ENCODE results near the gene ICE2.

The ICE2 gene

GRCh38 chr15:60471314-60471713, 7.6 kb downstream of the ICE2 start:
- ChIA-PET POLR2A (no interaction called here), CTCF (interaction anchor here (0.7 to 1.4 kb wide), 4 partner anchors 10 to 49 kb away, joined by 3 to 4 read pairs (median 4); no protein-coding TSS in a partner anchor)
- no peak overlapping the region for H3K27ac ChIP-seq (ENCODE audit: insufficient read depth in 1 of 2, low read depth in 1 of 2, low read length in 2 of 2, poor library complexity in 1 of 2, severe bottlenecking in 2 of 2)
- no peak for DNase-seq
- H3K27me3 ChIP-seq (replicated peaks in 2 of 5; ENCODE audit: control insufficient read depth in 4 of 5, insufficient read depth in 5 of 5, low read length in 4 of 5), result no peaks in the 10 kb centered on the region
- 94% methylated on average over 3 of the region's 4 CpGs for WGBS (ENCODE audit: insufficient coverage)
- H3K4me1 ChIP-seq (ENCODE audit: control extremely low read depth in 1 of 4, control insufficient read depth in 4 of 4, insufficient read depth in 4 of 4, low read length in 3 of 4), result peaks cover 0 to 2% (median 1%) of the 10 kb centered on the region in 4 experiments
- no peak overlapping the region for H3K4me3 ChIP-seq (ENCODE audit: control insufficient read depth in 1 of 7, extremely low read depth in 1 of 7, insufficient read depth in 4 of 7, low read depth in 2 of 7, low read length in 6 of 7)
- H3K9me3 ChIP-seq (ENCODE audit: control extremely low read depth in 1 of 5, control insufficient read depth in 4 of 5, insufficient read depth in 2 of 5, low read depth in 1 of 5, low read length in 4 of 5), result no peaks in the 10 kb centered on the region
- peaks cover 18 to 43% (median 29%) of the 10 kb centered on the region in 4 experiments for H3K36me3 ChIP-seq (ENCODE audit: control insufficient read depth in 4 of 4, insufficient read depth in 4 of 4, low read length in 3 of 4)

- ChIA-PET POLR2A (no interaction called here), CTCF (interaction anchor here (1.4 kb wide), 1 partner anchor 16 kb away, joined by 4 read pairs; no protein-coding TSS in a partner anchor)
- peaks cover 0 to 2% (median 0%) of the 10 kb centered on the region in 4 experiments for H3K4me1 ChIP-seq (ENCODE audit: control extremely low read depth in 1 of 4, control insufficient read depth in 4 of 4, insufficient read depth in 4 of 4, low read length in 3 of 4)
- H3K27me3 ChIP-seq (replicated peaks in 2 of 5; ENCODE audit: control insufficient read depth in 4 of 5, insufficient read depth in 5 of 5, low read length in 4 of 5), result no peaks in the 10 kb centered on the region
- no peaks in the 10 kb centered on the region for H3K9me3 ChIP-seq (ENCODE audit: control extremely low read depth in 1 of 5, control insufficient read depth in 4 of 5, insufficient read depth in 2 of 5, low read depth in 1 of 5, low read length in 4 of 5)
- H3K27ac ChIP-seq (ENCODE audit: insufficient read depth in 1 of 2, low read depth in 1 of 2, low read length in 2 of 2, poor library complexity in 1 of 2, severe bottlenecking in 2 of 2), result peak overlapping the region in 1 of 2 experiments; percentile 14
- H3K36me3 ChIP-seq (ENCODE audit: control insufficient read depth in 4 of 4, insufficient read depth in 4 of 4, low read length in 3 of 4), result peaks cover 18 to 50% (median 34%) of the 10 kb centered on the region in 4 experiments
- no peak overlapping the region for H3K4me3 ChIP-seq (ENCODE audit: control insufficient read depth in 1 of 7, extremely low read depth in 1 of 7, insufficient read depth in 4 of 7, low read depth in 2 of 7, low read length in 6 of 7)
- peak in 2 of 3 donors; percentile 9 for DNase-seq
These were observed 8.9 kb downstream of the ICE2 start for GRCh38 chr15:60469893-60470641.

GRCh38 chr15:60464836-60465630, 13.9 kb downstream of the ICE2 start:
- Histone ChIP-seq H3K27me3 (replicated peaks in 2 of 5; ENCODE audit: control insufficient read depth in 4 of 5, insufficient read depth in 5 of 5, low read length in 4 of 5) (no peaks in the 10 kb centered on the region), H3K9me3 (ENCODE audit: control extremely low read depth in 1 of 5, control insufficient read depth in 4 of 5, insufficient read depth in 2 of 5, low read depth in 1 of 5, low read length in 4 of 5) (no peaks in the 10 kb centered on the region), H3K4me3 (ENCODE audit: control insufficient read depth in 1 of 7, extremely low read depth in 1 of 7, insufficient read depth in 4 of 7, low read depth in 2 of 7, low read length in 6 of 7) (no peak overlapping the region), H3K36me3 (ENCODE audit: control insufficient read depth in 4 of 4, insufficient read depth in 4 of 4, low read length in 3 of 4) (peaks cover 21 to 53% (median 32%) of the 10 kb centered on the region in 4 experiments), H3K27ac (ENCODE audit: insufficient read depth in 1 of 2, low read depth in 1 of 2, low read length in 2 of 2, poor library complexity in 1 of 2, severe bottlenecking in 2 of 2) (no peak overlapping the region), H3K4me1 (ENCODE audit: control extremely low read depth in 1 of 4, control insufficient read depth in 4 of 4, insufficient read depth in 4 of 4, low read length in 3 of 4) (peaks cover 0 to 2% (median 0%) of the 10 kb centered on the region in 4 experiments)
- WGBS (ENCODE audit: insufficient coverage), result 100% methylated on average over 3 of the region's 7 CpGs
- ChIA-PET POLR2A (no interaction called here), CTCF (interaction anchor here (0.7 to 1.8 kb wide), 4 partner anchors 10 to 56 kb away, joined by 3 to 5 read pairs (median 3); no protein-coding TSS in a partner anchor)
- no peak for DNase-seq

GRCh38 chr15:60462027-60462426, 16.9 kb downstream of the ICE2 start:
- ChIA-PET CTCF (no interaction called here), POLR2A (no interaction called here)
- DNase-seq, result no peak
- Histone ChIP-seq H3K4me3 (ENCODE audit: control insufficient read depth in 1 of 7, extremely low read depth in 1 of 7, insufficient read depth in 4 of 7, low read depth in 2 of 7, low read length in 6 of 7) (no peak overlapping the region), H3K4me1 (ENCODE audit: control extremely low read depth in 1 of 4, control insufficient read depth in 4 of 4, insufficient read depth in 4 of 4, low read length in 3 of 4) (peaks cover 0 to 10% (median 3%) of the 10 kb centered on the region in 4 experiments), H3K36me3 (ENCODE audit: control insufficient read depth in 4 of 4, insufficient read depth in 4 of 4, low read length in 3 of 4) (peaks cover 8 to 39% (median 22%) of the 10 kb centered on the region in 4 experiments), H3K9me3 (ENCODE audit: control extremely low read depth in 1 of 5, control insufficient read depth in 4 of 5, insufficient read depth in 2 of 5, low read depth in 1 of 5, low read length in 4 of 5) (no peaks in the 10 kb centered on the region), H3K27ac (ENCODE audit: insufficient read depth in 1 of 2, low read depth in 1 of 2, low read length in 2 of 2, poor library complexity in 1 of 2, severe bottlenecking in 2 of 2) (no peak overlapping the region), H3K27me3 (replicated peaks in 2 of 5; ENCODE audit: control insufficient read depth in 4 of 5, insufficient read depth in 5 of 5, low read length in 4 of 5) (no peaks in the 10 kb centered on the region)

GRCh38 chr15:60460931-60461330, 18.0 kb downstream of the ICE2 start:
- Histone ChIP-seq H3K4me1 (ENCODE audit: control extremely low read depth in 1 of 4, control insufficient read depth in 4 of 4, insufficient read depth in 4 of 4, low read length in 3 of 4) (peaks cover 0 to 10% (median 3%) of the 10 kb centered on the region in 4 experiments), H3K27ac (ENCODE audit: insufficient read depth in 1 of 2, low read depth in 1 of 2, low read length in 2 of 2, poor library complexity in 1 of 2, severe bottlenecking in 2 of 2) (no peak overlapping the region), H3K36me3 (ENCODE audit: control insufficient read depth in 4 of 4, insufficient read depth in 4 of 4, low read length in 3 of 4) (peaks cover 8 to 35% (median 17%) of the 10 kb centered on the region in 4 experiments), H3K4me3 (ENCODE audit: control insufficient read depth in 1 of 7, extremely low read depth in 1 of 7, insufficient read depth in 4 of 7, low read depth in 2 of 7, low read length in 6 of 7) (no peak overlapping the region), H3K27me3 (replicated peaks in 2 of 5; ENCODE audit: control insufficient read depth in 4 of 5, insufficient read depth in 5 of 5, low read length in 4 of 5) (no peaks in the 10 kb centered on the region), H3K9me3 (ENCODE audit: control extremely low read depth in 1 of 5, control insufficient read depth in 4 of 5, insufficient read depth in 2 of 5, low read depth in 1 of 5, low read length in 4 of 5) (no peaks in the 10 kb centered on the region)
- DNase-seq, result no peak
- WGBS (ENCODE audit: insufficient coverage), result no CpG with 5 or more reads among the region's 4 CpGs
- CTCF ChIA-PET, result no interaction called here
- POLR2A ChIA-PET, result no interaction called here

- POLR2A ChIA-PET, result no interaction called here
- CTCF ChIA-PET, result no interaction called here
- H3K27me3 ChIP-seq (replicated peaks in 2 of 5; ENCODE audit: control insufficient read depth in 4 of 5, insufficient read depth in 5 of 5, low read length in 4 of 5), result no peaks in the 10 kb centered on the region
These were observed 20.2 kb downstream of the ICE2 start for GRCh38 chr15:60458721-60459120.

GRCh38 chr15:60457985-60458384, 21.0 kb downstream of the ICE2 start:
- no peak for DNase-seq
- H3K27ac ChIP-seq (ENCODE audit: insufficient read depth in 1 of 2, low read depth in 1 of 2, low read length in 2 of 2, poor library complexity in 1 of 2, severe bottlenecking in 2 of 2), result peak overlapping the region in 1 of 2 experiments; percentile 30
- ChIA-PET POLR2A (no interaction called here), CTCF (no interaction called here)
- H3K4me3 ChIP-seq (ENCODE audit: control insufficient read depth in 1 of 7, extremely low read depth in 1 of 7, insufficient read depth in 4 of 7, low read depth in 2 of 7, low read length in 6 of 7), result no peak overlapping the region
- no peaks in the 10 kb centered on the region for H3K9me3 ChIP-seq (ENCODE audit: control extremely low read depth in 1 of 5, control insufficient read depth in 4 of 5, insufficient read depth in 2 of 5, low read depth in 1 of 5, low read length in 4 of 5)
- peaks cover 6 to 36% (median 22%) of the 10 kb centered on the region in 4 experiments for H3K36me3 ChIP-seq (ENCODE audit: control insufficient read depth in 4 of 4, insufficient read depth in 4 of 4, low read length in 3 of 4)
- no CpG with 5 or more reads among the region's 3 CpGs for WGBS (ENCODE audit: insufficient coverage)
- H3K27me3 ChIP-seq (replicated peaks in 2 of 5; ENCODE audit: control insufficient read depth in 4 of 5, insufficient read depth in 5 of 5, low read length in 4 of 5), result no peaks in the 10 kb centered on the region
- peaks cover 0 to 10% (median 3%) of the 10 kb centered on the region in 4 experiments for H3K4me1 ChIP-seq (ENCODE audit: control extremely low read depth in 1 of 4, control insufficient read depth in 4 of 4, insufficient read depth in 4 of 4, low read length in 3 of 4)

More at GRCh38 chr15:60458721-60459120, 20.2 kb downstream of the ICE2 start:
- Histone ChIP-seq H3K27ac (ENCODE audit: insufficient read depth in 1 of 2, low read depth in 1 of 2, low read length in 2 of 2, poor library complexity in 1 of 2, severe bottlenecking in 2 of 2) (peak overlapping the region in 1 of 2 experiments; percentile 30), H3K36me3 (ENCODE audit: control insufficient read depth in 4 of 4, insufficient read depth in 4 of 4, low read length in 3 of 4) (peaks cover 6 to 36% (median 20%) of the 10 kb centered on the region in 4 experiments), H3K9me3 (ENCODE audit: control extremely low read depth in 1 of 5, control insufficient read depth in 4 of 5, insufficient read depth in 2 of 5, low read depth in 1 of 5, low read length in 4 of 5) (no peaks in the 10 kb centered on the region), H3K4me3 (ENCODE audit: control insufficient read depth in 1 of 7, extremely low read depth in 1 of 7, insufficient read depth in 4 of 7, low read depth in 2 of 7, low read length in 6 of 7) (peak overlapping the region in 3 of 7 experiments; percentile 9 to 24 (median 22)), H3K4me1 (ENCODE audit: control extremely low read depth in 1 of 4, control insufficient read depth in 4 of 4, insufficient read depth in 4 of 4, low read length in 3 of 4) (peaks cover 0 to 10% (median 3%) of the 10 kb centered on the region in 4 experiments)
- WGBS (ENCODE audit: insufficient coverage), result no CpG with 5 or more reads among the region's 6 CpGs
- DNase-seq, result peak in 2 of 3 donors; percentile 24 to 42

Data from common myeloid progenitor, CD34-positive (primary cell).